HG03175 (cell line): ENCODE results near the gene VPS35.
A peak's percentile ranks its signal among the peaks of the same experiment; 100 is the strongest.

Source experiments
- ATAC-seq: cut with Tn5 transposase; IDR thresholded peaks from one replicate; pipeline ENCODE4 v1.9.1; 2021; ENCODE audit warnings: mild to moderate bottlenecking, moderate library complexity; ENCODE audit not compliant: unreplicated experiment

The VPS35 gene

GRCh38 chr16:46688654-46689364 is at the start of gene VPS35:
Gene VPS35, minus strand, starts transcription at chr16:46689178. Its CDS starts 45 bp downstream, at chr16:46689133.
- ATAC-seq, result peak; percentile 88

- ATAC-seq, result no peak
These were observed 48.7 kb upstream of the VPS35 start for GRCh38 chr16:46737621-46738214.

GRCh38 chr16:46736695-46737094 is 47.7 kb upstream of the VPS35 start:
- no peak for ATAC-seq

- no peak for ATAC-seq
These were observed 44.4 kb upstream of the VPS35 start for GRCh38 chr16:46733319-46733830.

DNA sequence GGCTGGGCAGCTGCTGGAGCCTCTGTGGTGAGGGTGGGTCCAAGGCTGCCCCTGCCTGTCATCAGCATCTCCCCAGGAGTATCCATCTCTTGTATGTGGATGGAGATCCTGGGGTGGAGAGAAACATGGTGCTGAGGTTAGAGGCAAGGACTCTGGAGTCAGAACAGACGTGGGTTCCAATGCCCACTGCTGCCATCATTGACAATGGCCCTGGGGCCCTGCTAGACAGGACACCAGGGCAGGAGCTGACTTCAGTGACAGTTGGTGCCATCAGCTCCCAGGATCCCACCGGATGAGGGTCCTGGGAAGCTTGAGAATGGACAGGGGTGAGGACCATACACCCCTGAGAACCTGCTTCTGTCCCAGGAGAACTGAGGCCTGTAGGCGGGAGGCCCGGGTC is 43.6 kb upstream of the VPS35 start:
- ATAC-seq, result no peak

DNA sequence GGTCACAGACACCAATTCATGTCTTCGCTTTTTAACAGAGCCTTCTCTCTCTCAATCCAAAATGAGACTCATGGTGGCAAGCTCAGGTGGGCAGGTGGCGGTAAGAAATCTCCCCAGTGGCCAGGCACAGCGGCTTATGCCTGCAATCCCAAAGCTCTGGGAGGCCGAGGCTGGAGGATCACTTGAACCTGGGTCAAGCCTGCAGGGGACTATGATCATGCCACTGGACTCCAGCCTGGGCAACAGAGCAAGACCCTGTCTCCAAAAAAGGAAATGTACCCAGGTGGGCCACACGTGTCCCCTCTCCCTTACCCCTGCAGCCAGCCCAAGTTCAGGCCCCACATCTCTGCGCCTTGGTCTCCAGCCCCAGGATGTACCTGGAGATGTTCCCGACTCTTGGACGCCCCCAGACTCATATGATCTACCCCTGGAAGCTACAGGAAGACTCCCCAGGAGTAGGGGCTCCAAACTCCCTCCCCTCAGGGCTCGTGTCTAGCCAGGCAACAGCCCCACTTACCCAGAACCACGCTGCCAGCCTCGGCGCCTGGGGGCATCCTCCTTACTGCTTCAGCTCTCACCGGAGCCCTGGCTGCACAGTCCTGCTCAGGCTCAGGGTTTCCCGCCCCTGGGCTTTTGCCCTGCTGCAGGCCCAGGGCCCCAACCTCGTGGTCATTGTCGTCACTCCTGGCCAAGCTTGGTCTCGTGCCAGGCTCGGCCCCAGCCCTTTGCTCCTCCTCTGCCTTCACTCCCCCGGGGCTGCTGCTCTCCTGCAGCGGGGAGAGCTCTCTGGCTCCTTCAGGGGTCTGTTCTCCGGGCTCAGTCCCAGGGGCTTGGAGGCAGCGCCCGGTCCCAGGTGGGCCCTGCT is 42.9 kb upstream of the VPS35 start:
- no peak for ATAC-seq

DNA sequence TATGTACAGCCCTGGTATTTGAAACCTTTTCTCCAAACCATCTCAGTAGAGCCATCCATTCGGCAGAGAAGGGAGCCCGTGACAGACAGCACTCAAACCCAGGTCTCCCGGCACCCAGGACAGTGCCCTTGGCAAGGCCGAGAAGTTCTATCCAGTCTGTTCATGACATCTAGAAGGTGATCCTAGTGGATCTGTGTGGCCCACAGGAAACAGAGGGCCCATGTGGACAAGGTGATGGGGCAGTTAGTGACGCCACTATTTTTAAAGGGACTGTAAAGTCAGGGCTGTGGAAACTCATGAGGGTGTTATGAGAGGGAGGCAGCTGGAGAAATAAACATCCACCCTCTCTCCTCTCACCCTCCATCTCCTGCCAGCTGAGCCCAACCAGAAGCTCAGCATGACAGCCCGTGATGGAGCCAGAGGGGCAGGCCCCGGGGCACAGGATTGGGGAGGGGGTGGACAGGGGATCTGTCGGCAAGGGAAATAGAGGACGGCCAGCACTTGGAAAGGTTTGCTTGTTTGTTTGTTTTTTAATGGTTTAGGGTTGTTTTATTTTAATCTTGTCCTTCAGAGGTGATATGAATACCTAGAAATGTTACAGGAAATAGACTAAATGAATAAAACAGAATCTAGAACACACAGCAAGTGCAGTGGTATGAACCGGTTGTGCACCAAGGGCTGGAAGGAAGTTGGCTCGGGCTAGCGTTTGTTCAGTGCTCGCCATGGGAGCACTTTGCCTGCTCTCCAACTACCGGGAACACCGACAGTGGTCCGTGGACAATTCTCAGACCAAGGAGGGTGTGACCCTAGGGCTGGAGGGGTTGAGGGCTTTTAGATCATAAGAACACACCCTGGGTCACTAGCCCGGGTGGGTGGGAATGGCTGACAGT is 42.1 kb upstream of the VPS35 start:
- ATAC-seq, result no peak

- no peak for ATAC-seq
These were observed 41.1 kb upstream of the VPS35 start for GRCh38 chr16:46730126-46730525.

DNA sequence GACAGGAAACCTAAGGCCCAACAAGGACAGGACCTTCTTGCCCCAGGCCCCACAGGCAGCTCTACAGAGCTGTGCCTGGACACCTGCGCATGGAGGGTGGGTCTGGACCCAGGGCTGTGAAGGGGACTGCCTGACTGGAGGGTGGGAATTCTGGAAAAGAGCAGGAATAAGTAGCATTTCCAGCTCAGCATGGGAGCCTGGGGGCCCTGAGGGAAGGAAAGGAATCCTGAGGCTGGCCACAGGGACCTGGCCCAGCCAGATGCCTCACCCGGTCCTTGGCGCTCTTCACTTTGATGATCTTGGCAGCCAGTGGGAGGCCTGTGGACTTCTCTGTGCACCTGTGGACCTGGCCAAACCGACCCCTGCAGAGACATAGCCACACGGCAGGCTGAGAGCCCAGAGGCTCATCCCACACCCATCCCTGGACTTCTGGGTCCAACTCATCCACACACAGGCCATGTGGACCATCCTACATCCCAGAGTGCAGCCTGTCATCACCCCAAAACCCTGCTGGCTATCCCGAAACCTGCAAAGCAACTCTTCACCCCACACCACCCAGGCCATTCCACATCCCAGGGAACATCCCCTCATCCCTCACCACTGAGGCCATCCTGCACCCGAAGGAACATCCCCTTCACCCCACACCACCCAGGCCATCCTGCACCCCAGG is 40.5 kb upstream of the VPS35 start:
- no peak for ATAC-seq

GRCh38 chr16:46728806-46729205 is 39.8 kb upstream of the VPS35 start:
- no peak for ATAC-seq

DNA sequence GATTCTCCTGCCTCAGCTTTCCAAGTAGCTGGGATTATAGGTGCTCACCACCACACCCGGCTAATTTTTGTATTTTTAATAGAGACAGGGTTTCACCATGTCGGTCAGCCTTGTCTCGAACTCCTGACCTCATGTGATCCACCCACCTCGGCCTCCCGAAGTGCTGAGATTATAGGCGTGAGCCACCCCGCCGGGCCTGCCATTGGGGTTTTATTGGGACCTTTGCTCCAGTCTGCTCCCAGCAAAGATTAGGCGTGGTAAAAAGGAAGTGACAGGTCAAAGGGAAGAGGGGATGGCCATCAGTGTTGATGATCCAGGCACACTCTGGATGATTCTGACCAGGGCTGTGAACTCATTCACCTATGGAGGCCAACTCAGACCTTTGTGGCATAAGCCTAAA is 38.7 kb upstream of the VPS35 start:
- ATAC-seq, result no peak

GRCh38 chr16:46727184-46727583 is 38.2 kb upstream of the VPS35 start:
- ATAC-seq, result no peak

DNA sequence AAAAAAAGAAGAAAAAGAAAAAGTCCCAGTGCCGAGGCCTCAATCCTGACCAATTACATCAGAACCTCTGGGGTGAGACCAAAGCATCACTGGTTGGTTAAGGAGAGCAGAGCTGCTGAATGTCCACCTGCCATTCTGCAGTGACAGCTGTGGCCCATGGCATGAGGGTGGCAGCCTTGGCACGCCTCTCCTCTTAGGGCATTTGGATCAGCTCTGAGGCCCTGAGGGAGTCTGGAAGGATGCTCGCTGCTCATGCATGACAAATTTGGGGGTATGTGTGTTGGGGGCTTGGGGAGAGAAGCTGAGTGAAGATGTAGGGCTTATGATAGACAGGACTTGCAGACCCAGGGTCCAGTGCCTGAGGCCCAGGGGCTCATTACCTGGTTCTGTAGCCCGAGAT is 32.9 kb upstream of the VPS35 start:
- ATAC-seq, result no peak

DNA sequence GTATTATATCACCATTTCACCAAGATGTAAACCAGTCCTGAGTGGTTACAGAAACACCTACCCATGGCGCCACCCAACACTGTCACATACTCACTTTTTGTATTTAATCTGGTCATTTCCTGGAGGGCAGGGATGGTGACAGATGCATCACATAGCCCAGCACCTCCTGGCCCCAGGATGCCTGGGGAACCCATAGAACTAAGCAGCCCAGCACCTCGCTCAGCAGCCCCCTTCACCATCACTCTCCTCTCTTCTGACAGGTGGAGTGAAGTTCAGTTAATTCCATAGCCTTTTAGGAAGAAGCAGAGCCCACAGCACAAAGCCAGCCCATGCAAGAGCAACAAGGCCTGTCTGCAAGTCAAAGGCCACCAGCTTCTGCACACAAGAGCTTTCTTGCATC is 31.6 kb upstream of the VPS35 start:
- no peak for ATAC-seq

GRCh38 chr16:46719528-46719927 is 30.6 kb upstream of the VPS35 start:
- ATAC-seq, result no peak

GRCh38 chr16:46718214-46718613 is 29.2 kb upstream of the VPS35 start:
- no peak for ATAC-seq

DNA sequence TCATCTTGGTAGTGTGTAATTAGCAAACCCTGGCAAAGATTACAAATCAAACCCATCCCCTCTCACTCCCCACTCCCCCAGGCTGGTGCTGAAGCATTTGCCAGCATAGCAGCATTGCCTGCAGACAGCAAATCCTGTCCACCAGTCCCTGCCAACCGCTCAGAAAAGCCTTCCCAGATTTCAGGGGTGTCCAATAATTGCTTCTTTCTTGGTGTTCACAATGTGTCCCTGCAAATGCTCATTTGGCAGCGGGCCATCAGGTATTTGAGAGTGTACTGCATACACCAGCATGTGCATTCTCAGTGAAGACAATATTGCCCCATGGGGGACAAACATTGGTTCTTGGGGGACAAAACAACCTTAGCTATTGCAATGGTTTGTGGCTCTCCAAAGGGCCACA is 28.7 kb upstream of the VPS35 start:
- ATAC-seq, result no peak

DNA sequence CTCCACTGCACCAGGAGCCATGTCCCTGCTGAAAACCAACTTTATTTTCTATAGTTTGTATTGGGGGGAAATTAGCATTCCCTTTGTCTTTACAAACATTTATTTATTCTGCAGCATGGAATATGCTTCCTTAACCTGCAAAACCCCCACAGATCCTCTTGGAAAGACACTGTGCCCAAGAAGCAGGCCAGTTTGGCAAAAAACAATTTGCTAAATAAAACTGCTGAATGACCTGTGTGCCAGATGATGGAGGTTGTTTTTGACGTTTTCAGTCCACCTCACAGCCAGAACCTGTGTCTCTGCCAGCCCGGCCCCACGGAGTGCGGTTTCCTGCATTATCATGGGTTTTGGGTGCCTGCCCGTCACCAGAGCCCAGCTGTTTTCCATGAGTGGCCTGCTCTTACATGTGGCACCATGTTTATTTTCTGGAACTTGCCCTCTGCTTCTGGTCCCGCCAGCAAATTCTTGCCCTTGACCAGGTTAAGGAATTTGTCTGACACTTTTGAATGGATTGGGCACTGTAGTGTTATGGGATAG is 26.9 kb upstream of the VPS35 start:
- ATAC-seq, result no peak

DNA sequence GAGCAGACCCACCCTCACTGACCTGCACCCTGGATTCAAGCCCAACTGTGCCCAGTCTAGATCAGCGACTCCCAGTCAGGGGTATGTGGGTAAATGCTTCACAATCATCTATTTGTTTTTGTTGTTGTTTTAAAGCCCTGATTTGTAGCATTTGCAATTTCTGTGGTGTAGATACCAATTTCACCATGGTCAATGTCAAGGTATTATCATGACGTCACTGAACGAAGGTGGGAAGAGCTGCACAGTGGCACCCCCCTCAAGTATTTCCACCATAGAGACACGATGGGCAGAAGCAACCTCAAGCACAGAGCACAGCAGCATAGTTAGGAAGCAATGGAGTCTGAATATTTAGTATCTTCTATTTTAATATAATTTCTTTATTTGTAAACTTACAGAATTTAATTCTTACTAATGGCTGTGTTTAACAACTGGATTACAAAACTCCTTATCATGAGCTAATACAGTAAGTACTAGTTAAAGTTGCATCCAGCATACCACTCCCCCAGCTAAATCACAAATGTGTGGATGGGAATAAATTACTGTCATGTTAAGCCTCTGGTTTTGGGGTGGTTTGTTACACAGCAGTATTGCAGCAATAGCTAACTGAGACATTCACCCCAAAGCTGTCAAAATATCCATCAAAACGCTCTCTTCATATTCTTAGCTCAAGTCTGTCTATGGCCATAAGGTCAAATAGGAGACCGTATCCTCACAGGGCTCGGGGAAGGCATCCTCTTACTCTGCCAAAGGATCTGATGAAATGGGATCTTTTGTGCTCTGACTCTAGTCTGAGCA is 26.0 kb upstream of the VPS35 start:
- no peak for ATAC-seq
